B cell (primary cell): ENCODE results near the gene EHD4. TPM values are rescaled to one million over a fixed set of nuclear protein-coding genes. Genes with fewer than 3 reads are reported as not detected.

ENCODE experiments used
- ATAC-seq: fragments of 200-7000 bp; cut with Tn5 transposase; one replicate; pipeline ENCODE4 v1.10.0; 2021; ENCODE audit warnings: low read depth, mild to moderate bottlenecking, moderate number of reproducible peaks, moderate library complexity
- CTCF ChIA-PET: fragments of 350-600 bp; sonication (Branson Sonifier 250); formaldehyde crosslinking; loops from one replicate; lab custom pipeline; 2021; ENCODE audit warnings: antibody characterized with exemption, inconsistent platforms; lab: Charles Lee
- POLR2A ChIA-PET: fragments of 350-600 bp; sonication (Branson Sonifier 250); formaldehyde crosslinking; loops from one replicate; lab custom pipeline; 2021; ENCODE audit warnings: antibody characterized with exemption; lab: Charles Lee
- DNase-seq: peaks from one replicate; pipeline ENCODE4 v3.0.0; 2013
- H2AFZ ChIP-seq: 2 replicates; pipeline ENCODE4 v1.6.1; 2012; ENCODE audit warnings: mild to moderate bottlenecking, low read depth, low read length; ENCODE audit not compliant: insufficient read depth, poor library complexity, severe bottlenecking
- H3K27ac ChIP-seq, 2 donors: 1 replicate in 1 of 2; 2 replicates in 1 of 2; pipeline ENCODE4 v1.5.1; 2012 to 2013; ENCODE audit warnings: low read length in 2 of 2, mild to moderate bottlenecking in 2 of 2, moderate library complexity in 1 of 2
- H3K27me3 ChIP-seq, 4 experiments: fragments of 200-600 bp in 1 of 4; sonication (generic) in 1 of 4; replicated peaks in 1 of 4; 1 replicate in 2 of 4; 2 replicates in 2 of 4; pipeline versions ENCODE4 v1.6.1 to v1.7.0; 2013 to 2016; ENCODE audit warnings: low read length in 3 of 4, mild to moderate bottlenecking in 2 of 4, mixed read lengths in 1 of 4, moderate library complexity in 1 of 4; ENCODE audit not compliant: insufficient read depth in 4 of 4, control insufficient read depth in 3 of 4; ENCODE audit errors: control extremely low read depth in 1 of 4
- H3K36me3 ChIP-seq, 2 experiments: replicated peaks in 1 of 2; 1 replicate in 1 of 2; 2 replicates in 1 of 2; pipeline versions ENCODE4 v1.6.1 to v1.7.1; 2013; ENCODE audit warnings: low read length in 1 of 2; ENCODE audit not compliant: insufficient read depth in 2 of 2, control insufficient read depth in 1 of 2; ENCODE audit errors: control extremely low read depth in 1 of 2, extremely low read depth in 1 of 2
- H3K4me1 ChIP-seq, 2 donors: fragments of 200-600 bp in 1 of 2; sonication (generic) in 1 of 2; 1 replicate in 1 of 2; 2 replicates in 1 of 2; pipeline versions ENCODE4 v1.5.1 to v1.6.1; 2013 to 2017; ENCODE audit warnings: low read length in 2 of 2; ENCODE audit not compliant: control insufficient read depth in 2 of 2, insufficient read depth in 2 of 2
- H3K4me2 ChIP-seq: replicated peaks from 2 replicates; pipeline ENCODE3; 2012; ENCODE audit warnings: mild to moderate bottlenecking, low read depth, low read length; ENCODE audit not compliant: poor library complexity, severe bottlenecking
- H3K4me3 ChIP-seq, 5 experiments: fragments of 200-600 bp in 1 of 5; sonication (generic) in 1 of 5; 1 replicate in 3 of 5; 2 replicates in 2 of 5; pipeline versions ENCODE4 v1.5.1 to v1.7.0; 2011 to 2016; ENCODE audit warnings: low read length in 4 of 5, mild to moderate bottlenecking in 4 of 5, low read depth in 2 of 5, control low read depth in 1 of 5, moderate library complexity in 1 of 5; ENCODE audit not compliant: insufficient read depth in 1 of 5; ENCODE audit errors: control extremely low read depth in 1 of 5, extremely low read depth in 1 of 5
- H3K79me2 ChIP-seq: fragments of 200-600 bp; sonication (generic); one replicate; pipeline ENCODE4 v1.6.0; 2016; ENCODE audit warnings: low read length; ENCODE audit not compliant: control insufficient read depth, insufficient read depth
- H3K9ac ChIP-seq: fragments of 200-600 bp; sonication (generic); 2 replicates; pipeline ENCODE4 v1.6.1; 2017; ENCODE audit warnings: mild to moderate bottlenecking, low read length, moderate library complexity
- H3K9me3 ChIP-seq, 3 donors: one replicate each; pipeline versions ENCODE4 v1.6.1 to v1.7.1; 2013; ENCODE audit warnings: low read length in 2 of 3; ENCODE audit not compliant: control insufficient read depth in 2 of 3, insufficient read depth in 1 of 3; ENCODE audit errors: control extremely low read depth in 1 of 3
- H4K20me1 ChIP-seq: 2 replicates; pipeline ENCODE4 v1.6.0; 2012; ENCODE audit warnings: mild to moderate bottlenecking, low read length; ENCODE audit not compliant: insufficient read depth, control insufficient read depth, poor library complexity, severe bottlenecking
- H3K27ac Mint-ChIP-seq: one replicate; pipeline ENCODE4 v1.8.0; 2021; ENCODE audit warnings: mixed read lengths
- H3K27me3 Mint-ChIP-seq: one replicate; pipeline ENCODE4 v1.8.0; 2021; ENCODE audit warnings: mixed read lengths
- H3K4me1 Mint-ChIP-seq: one replicate; pipeline ENCODE4 v1.8.0; 2021; ENCODE audit warnings: mixed read lengths
- H3K4me3 Mint-ChIP-seq: one replicate; pipeline ENCODE4 v1.8.0; 2021; ENCODE audit warnings: mixed read lengths
- H3K9me3 Mint-ChIP-seq: one replicate; pipeline ENCODE4 v1.8.0; 2022; ENCODE audit warnings: mixed read lengths; ENCODE audit not compliant: insufficient read depth
- EZH2 ChIP-seq: IDR thresholded peaks from 2 replicates; pipeline ENCODE4 v1.6.1; 2012; ENCODE audit warnings: borderline replicate concordance, low read depth, mild to moderate bottlenecking, moderate library complexity, low read length; ENCODE audit not compliant: insufficient read depth, poor library complexity, severe bottlenecking
- WGBS: methylation state at CpG from one replicate; pipeline ENCODE4 v1.1.5; 2013; ENCODE audit warnings: missing lambda C conversion rate; ENCODE audit not compliant: insufficient coverage; 5-methylcytosine and 5-hydroxymethylcytosine counted together
- intact Hi-C: fragments of 100-400 bp; cut with micrococcal nuclease; formaldehyde crosslinking; loops from one replicate; pipeline ENCODE4 v1.10.0; 2022
- polyA plus RNA-seq: library from polyadenylated mRNA; depleted of rRNA; stranded (reverse); fragments of >200 nt; gene quantifications from 2 replicates; pipeline ENCODE4 v1.2.3, GENCODE V29; 2012
- total RNA-seq, 2 donors: library from RNA; stranded (reverse); fragments of 120-200 nt in 1 of 2; gene quantifications; 1 replicate in 1 of 2; 2 replicates in 1 of 2; pipeline versions ENCODE4 v1.2.3 to v1.2.4, GENCODE V29; 2013 to 2022
- TF ChIP-seq, protein P1 (sequence below): fragments of 200-600 bp; IDR thresholded peaks from one replicate; pipeline ENCODE4 v1.8.0; 2022; ENCODE audit warnings: antibody characterized with exemption, mild to moderate bottlenecking

EHD4 gene
- total and polyA plus RNA-seq, 2 donors (not counting 1 experiment from before 2014, with no cell fraction given), result 3.1 to 12.7 TPM

DNA sequence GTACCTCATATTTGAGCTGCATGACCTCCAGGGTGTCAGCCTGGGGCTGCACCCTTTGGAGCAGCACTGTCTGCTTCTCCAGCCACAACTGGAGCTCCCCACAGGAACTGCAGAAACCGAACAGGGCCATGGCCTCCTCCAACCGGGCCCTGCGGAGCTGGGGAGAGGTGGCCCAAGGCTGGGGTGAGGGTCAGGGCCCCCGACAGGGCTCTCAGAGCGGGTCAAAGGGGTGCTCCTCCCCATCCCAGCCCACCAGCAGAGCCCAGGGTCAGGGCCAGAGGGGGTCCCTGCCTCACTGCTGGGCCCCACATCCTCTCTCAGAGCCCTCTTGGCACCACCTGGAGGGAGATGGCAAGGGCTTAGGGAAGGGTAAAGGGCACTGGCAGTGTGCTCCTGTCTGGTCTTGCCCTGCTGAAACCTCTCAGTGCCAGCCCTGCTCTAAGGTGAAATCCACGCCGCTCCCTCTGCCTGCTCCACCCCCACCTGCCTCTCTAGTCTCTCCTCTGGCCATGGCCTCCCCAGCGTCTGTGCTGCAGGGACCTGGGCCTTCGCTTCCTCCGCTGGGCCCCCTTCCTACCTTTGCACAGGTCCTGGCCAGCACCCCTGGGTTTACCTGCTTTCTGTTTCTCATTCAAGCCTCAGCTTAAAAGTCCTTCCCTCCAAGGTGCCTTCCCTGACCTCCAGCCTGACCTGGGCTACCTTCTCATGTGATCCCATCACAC lies 92.0 kb downstream of the EHD4 start:
- Histone ChIP-seq H3K27ac (no peak overlapping the region), H3K4me3 (no peak overlapping the region), H3K27me3 (peaks cover 0 to 29% (median 3%) of the 10 kb centered on the region in 4 experiments), H3K4me1 (peaks cover 16 to 26% of the 10 kb centered on the region in 2 donors), H3K4me2 (no peak overlapping the region), H3K79me2 (no peaks in the 10 kb centered on the region), H4K20me1 (no peaks in the 10 kb centered on the region), H3K9ac (no peak overlapping the region), H3K36me3 (no peaks in the 10 kb centered on the region), H3K9me3 (no peaks in the 10 kb centered on the region), H2AFZ (no peak overlapping the region)
- ChIA-PET CTCF (interaction anchor here (0.6 to 1.5 kb wide), 3 partner anchors 12 to 1062 kb away, joined by 3 to 5 read pairs (median 4); no protein-coding TSS in a partner anchor), POLR2A (no interaction called here)
- Mint-ChIP-seq H3K27me3 (peaks cover 23% of the 10 kb centered on the region), H3K27ac (no peak overlapping the region), H3K4me1 (peaks cover 23% of the 10 kb centered on the region), H3K4me3 (no peak overlapping the region), H3K9me3 (no peaks in the 10 kb centered on the region)
- ATAC-seq (no peak), DNase-seq (no peak)
- intact Hi-C loops, result no loop called here
- TF ChIP-seq, protein P1, sequence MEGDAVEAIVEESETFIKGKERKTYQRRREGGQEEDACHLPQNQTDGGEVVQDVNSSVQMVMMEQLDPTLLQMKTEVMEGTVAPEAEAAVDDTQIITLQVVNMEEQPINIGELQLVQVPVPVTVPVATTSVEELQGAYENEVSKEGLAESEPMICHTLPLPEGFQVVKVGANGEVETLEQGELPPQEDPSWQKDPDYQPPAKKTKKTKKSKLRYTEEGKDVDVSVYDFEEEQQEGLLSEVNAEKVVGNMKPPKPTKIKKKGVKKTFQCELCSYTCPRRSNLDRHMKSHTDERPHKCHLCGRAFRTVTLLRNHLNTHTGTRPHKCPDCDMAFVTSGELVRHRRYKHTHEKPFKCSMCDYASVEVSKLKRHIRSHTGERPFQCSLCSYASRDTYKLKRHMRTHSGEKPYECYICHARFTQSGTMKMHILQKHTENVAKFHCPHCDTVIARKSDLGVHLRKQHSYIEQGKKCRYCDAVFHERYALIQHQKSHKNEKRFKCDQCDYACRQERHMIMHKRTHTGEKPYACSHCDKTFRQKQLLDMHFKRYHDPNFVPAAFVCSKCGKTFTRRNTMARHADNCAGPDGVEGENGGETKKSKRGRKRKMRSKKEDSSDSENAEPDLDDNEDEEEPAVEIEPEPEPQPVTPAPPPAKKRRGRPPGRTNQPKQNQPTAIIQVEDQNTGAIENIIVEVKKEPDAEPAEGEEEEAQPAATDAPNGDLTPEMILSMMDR, result no peak
- TF ChIP-seq EZH2, result no peak
- 96% methylated on average over 5 of the region's 10 CpGs for WGBS

DNA sequence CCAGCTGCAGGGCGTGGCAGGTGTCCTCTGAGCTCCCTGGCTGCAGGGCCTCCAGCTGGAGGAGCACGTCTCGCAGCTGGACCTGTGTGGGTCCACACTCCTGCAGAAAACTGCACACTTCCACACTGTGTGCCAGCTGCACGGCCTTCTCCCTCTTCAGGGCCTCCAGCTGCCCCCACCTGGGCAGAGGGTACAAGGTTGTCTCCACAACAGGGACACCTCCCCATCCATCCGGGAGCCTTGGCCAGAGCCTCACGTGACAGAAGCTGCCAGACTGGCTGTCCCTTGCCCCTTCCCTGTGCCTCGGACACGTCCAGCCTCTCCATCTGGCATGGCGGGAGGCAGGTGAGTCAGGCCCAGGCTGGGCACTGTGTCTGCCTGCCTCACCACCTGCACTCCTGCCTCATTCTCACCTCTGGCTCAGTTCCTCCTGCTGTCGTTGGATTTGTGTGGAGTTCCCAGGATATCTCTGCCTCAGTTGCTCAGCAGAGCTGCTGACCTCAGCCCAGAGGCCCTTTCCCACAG lies 93.0 kb downstream of the EHD4 start:
- Histone ChIP-seq H2AFZ (no peak overlapping the region), H3K4me3 (no peak overlapping the region), H3K9me3 (no peaks in the 10 kb centered on the region), H3K27ac (no peak overlapping the region), H3K79me2 (no peaks in the 10 kb centered on the region), H4K20me1 (no peaks in the 10 kb centered on the region), H3K4me1 (peaks cover 16 to 26% of the 10 kb centered on the region in 2 donors), H3K4me2 (no peak overlapping the region), H3K27me3 (peaks cover 0 to 31% (median 3%) of the 10 kb centered on the region in 4 experiments), H3K9ac (no peak overlapping the region), H3K36me3 (no peaks in the 10 kb centered on the region)
- intact Hi-C loops, result no loop called here
- no peak for DNase-seq
- H3K4me1 Mint-ChIP-seq, result peaks cover 22% of the 10 kb centered on the region
- no peak overlapping the region for H3K27ac Mint-ChIP-seq
- ATAC-seq, result no peak
- 91% methylated on average over 9 of the region's 10 CpGs for WGBS
- no peaks in the 10 kb centered on the region for H3K9me3 Mint-ChIP-seq
- H3K4me3 Mint-ChIP-seq, result no peak overlapping the region
- TF ChIP-seq, protein P1, result no peak
- no peak for TF ChIP-seq EZH2
- ChIA-PET CTCF (no interaction called here), POLR2A (no interaction called here)
- peaks cover 23% of the 10 kb centered on the region for H3K27me3 Mint-ChIP-seq
